GM06990 (cell line): ENCODE data around the gene ZNF581.

Experiments
- DNase-seq: peaks from one replicate; pipeline ENCODE4 v3.0.0-alpha.2; 2011; ENCODE audit not compliant: insufficient read length; ENCODE audit errors: extremely low read depth
- H3K27me3 ChIP-seq: replicated peaks from 2 replicates; pipeline ENCODE4 v1.6.0; 2011; ENCODE audit warnings: low read length; ENCODE audit not compliant: control insufficient read depth, insufficient read depth
- H3K36me3 ChIP-seq: 2 replicates; pipeline ENCODE4 v1.5.1; 2011; ENCODE audit warnings: low read length; ENCODE audit not compliant: control insufficient read depth, insufficient read depth
- H3K4me3 ChIP-seq: replicated peaks from 2 replicates; pipeline ENCODE4 v1.5.1; 2011; ENCODE audit warnings: low read depth, mild to moderate bottlenecking, control low read depth, low read length
- TF ChIP-seq, protein P1 (sequence below): IDR thresholded peaks from 2 replicates; pipeline ENCODE4 v1.5.1; 2011; ENCODE audit warnings: low read length, control low read depth, mild to moderate bottlenecking, inconsistent platforms; ENCODE audit not compliant: insufficient read depth, poor library complexity, severe bottlenecking

Gene ZNF581

GRCh38 chr19:55621673-55622231 lies 21.7 kb upstream of the ZNF581 start:
- TF ChIP-seq, protein P1, sequence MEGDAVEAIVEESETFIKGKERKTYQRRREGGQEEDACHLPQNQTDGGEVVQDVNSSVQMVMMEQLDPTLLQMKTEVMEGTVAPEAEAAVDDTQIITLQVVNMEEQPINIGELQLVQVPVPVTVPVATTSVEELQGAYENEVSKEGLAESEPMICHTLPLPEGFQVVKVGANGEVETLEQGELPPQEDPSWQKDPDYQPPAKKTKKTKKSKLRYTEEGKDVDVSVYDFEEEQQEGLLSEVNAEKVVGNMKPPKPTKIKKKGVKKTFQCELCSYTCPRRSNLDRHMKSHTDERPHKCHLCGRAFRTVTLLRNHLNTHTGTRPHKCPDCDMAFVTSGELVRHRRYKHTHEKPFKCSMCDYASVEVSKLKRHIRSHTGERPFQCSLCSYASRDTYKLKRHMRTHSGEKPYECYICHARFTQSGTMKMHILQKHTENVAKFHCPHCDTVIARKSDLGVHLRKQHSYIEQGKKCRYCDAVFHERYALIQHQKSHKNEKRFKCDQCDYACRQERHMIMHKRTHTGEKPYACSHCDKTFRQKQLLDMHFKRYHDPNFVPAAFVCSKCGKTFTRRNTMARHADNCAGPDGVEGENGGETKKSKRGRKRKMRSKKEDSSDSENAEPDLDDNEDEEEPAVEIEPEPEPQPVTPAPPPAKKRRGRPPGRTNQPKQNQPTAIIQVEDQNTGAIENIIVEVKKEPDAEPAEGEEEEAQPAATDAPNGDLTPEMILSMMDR, result no peak
- Histone ChIP-seq H3K36me3 (peaks cover 7% of the 10 kb centered on the region), H3K27me3 (no peaks in the 10 kb centered on the region), H3K4me3 (no peak overlapping the region)
- no peak for DNase-seq

DNA sequence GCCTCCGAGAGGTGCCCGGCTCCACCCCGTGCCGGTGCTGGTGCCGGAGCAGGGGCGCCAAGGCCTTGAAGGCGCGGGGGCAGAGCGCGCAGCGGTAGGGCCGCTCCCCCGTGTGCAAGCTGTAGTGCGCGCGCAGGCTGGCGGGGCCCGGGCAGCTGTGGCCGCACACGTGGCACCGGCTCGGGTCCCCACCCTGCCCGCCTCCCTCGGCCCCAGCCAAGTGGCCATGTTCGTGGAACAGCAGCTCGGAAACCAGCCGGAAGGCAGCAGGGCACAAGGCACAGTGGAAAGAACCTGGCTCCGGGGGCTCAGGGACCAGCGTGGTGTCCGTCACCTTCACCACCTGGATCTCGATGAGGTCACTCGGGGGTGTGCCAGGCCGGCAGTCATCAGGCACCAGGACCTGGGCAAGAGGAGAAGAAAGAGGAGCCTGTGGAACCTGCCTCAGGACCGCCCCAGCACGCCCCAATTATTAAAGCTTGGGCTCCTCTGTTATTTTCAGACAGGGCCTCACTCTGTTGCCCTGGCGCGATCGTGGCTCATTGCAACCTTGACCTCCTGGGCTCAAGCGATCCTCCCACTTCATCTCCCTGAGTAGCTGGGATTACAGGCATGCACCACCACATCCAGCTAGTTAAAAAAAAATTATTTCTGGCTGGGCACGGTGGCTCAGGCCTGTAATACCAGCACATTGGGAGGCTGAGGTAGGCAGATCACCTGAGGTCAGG lies 21.0 kb upstream of the ZNF581 start:
- TF ChIP-seq, protein P1, result no peak
- Histone ChIP-seq H3K27me3 (no peaks in the 10 kb centered on the region), H3K36me3 (peaks cover 2% of the 10 kb centered on the region), H3K4me3 (no peak overlapping the region)
- DNase-seq, result no peak

DNA sequence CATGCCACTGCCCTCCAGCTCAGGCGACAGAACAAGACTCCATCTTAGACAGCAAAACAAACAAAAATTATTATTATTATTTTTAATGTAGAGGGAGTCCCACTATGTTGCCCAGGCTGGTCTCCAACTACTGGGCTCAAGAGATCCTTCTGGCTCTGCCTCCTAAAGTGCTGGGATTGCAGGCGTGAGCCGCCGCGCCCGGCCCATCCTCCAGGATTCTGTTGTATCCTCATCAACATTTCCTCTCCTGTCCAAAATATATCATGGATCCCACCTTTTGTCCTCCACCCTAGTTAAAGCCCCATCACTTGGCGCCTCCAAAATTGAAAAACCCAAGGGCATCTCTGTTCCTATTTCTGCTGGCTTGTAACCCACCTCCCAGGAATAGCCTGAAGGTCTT lies 20.3 kb upstream of the ZNF581 start:
- no peak for DNase-seq
- TF ChIP-seq, protein P1, result no peak

DNA sequence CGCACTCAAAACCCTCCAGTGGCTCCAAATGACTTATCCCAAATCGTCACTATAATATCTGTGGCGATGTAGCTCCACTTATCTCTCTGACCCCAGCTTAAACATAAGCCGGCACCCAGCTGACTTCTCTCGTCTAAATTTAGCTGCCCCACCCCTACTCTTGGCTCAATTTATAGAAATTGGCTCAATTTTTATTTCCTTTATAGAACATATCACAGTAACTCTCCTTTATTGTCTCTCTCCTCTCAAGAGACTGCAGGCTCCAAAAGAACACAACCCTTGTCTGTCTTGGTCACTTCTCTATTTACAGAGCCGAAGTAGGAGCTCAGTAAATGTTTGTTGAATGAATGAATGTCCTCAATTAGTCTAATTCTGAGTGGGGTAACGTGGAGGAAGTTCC lies 19.9 kb upstream of the ZNF581 start:
- Histone ChIP-seq H3K4me3 (no peak overlapping the region), H3K36me3 (no peaks in the 10 kb centered on the region; the same call in 1 of the 2 replicates), H3K27me3 (no peaks in the 10 kb centered on the region)
- no peak for DNase-seq
- TF ChIP-seq, protein P1, result no peak

More for the DNA sequence above, 20.3 kb upstream of the ZNF581 start:
- Histone ChIP-seq H3K27me3 (no peaks in the 10 kb centered on the region), H3K36me3 (no peaks in the 10 kb centered on the region; the same call in 1 of the 2 replicates), H3K4me3 (no peak overlapping the region)

- Histone ChIP-seq H3K36me3 (no peaks in the 10 kb centered on the region; the same call in 1 of the 2 replicates), H3K4me3 (peak within 1 kb of the TSS; percentile 79), H3K27me3 (no peaks in the 10 kb centered on the region)
- TF ChIP-seq, protein P1, result no peak
- DNase-seq, result peak; percentile 88
Observed at GRCh38 chr19:55624109-55625003, 19.1 kb upstream of the ZNF581 start, which contains the start of gene ZNF784. Gene ZNF784 (minus strand): TSS chr19:55624566. CDS start chr19:55624561, 5 bp downstream.
